ENCODE data around the gene GHRH. TPM values are rescaled to one million over a fixed set of nuclear protein-coding genes. Genes with fewer than 3 reads are reported as not detected.

Gene GHRH
- total RNA-seq, 4 donors from 2014 or later, result not detected

- H3K4me3 ChIP-seq (ENCODE audit: low read depth, poor library complexity, severe bottlenecking), result no peak overlapping the region
- TF ChIP-seq POLR2A (IDR thresholded peaks at IDR 0.05), result no peak
- TF ChIP-seq CTCF (IDR thresholded peaks at IDR 0.05), result no peak
- intact Hi-C loops (cut with DNase I; ENCODE audit: low total_unique reads), result no loop called here
- WGBS, 2 donors, result 91% methylated on average over 6 of the region's 6 CpGs
- no peak for DNase-seq (ENCODE audit: low spot score in 2 of 2)
These were observed 38.3 kb upstream of the GHRH start for GRCh38 chr20:37299718-37300528.

- 79 to 89% methylated on average over 6 of the region's 6 CpGs for WGBS, 2 donors
- TF ChIP-seq POLR2A (IDR thresholded peaks at IDR 0.05) (no peak), CTCF (IDR thresholded peaks at IDR 0.05) (no peak)
- intact Hi-C loops (cut with DNase I; ENCODE audit: low total_unique reads), result no loop called here
- DNase-seq (ENCODE audit: low spot score in 2 of 2), result no peak
- H3K4me3 ChIP-seq (ENCODE audit: low read depth, poor library complexity, severe bottlenecking), result no peak overlapping the region
These were observed 36.8 kb upstream of the GHRH start for GRCh38 chr20:37298190-37298939.

- 70 to 71% methylated on average over 13 of the region's 13 CpGs for WGBS, 2 donors
- DNase-seq (ENCODE audit: low spot score in 2 of 2), result no peak
- intact Hi-C loops (cut with DNase I; ENCODE audit: low total_unique reads), result no loop called here
- no peak overlapping the region for H3K4me3 ChIP-seq (ENCODE audit: low read depth, poor library complexity, severe bottlenecking)
- TF ChIP-seq CTCF (IDR thresholded peaks at IDR 0.05) (no peak), POLR2A (IDR thresholded peaks at IDR 0.05) (no peak)
These were observed 35.6 kb upstream of the GHRH start for GRCh38 chr20:37297066-37297736.

GRCh38 chr20:37296371-37296770 is 34.8 kb upstream of the GHRH start:
- intact Hi-C loops (cut with DNase I; ENCODE audit: low total_unique reads), result no loop called here
- no peak overlapping the region for H3K4me3 ChIP-seq (ENCODE audit: low read depth, poor library complexity, severe bottlenecking)
- WGBS, 2 donors, result 29 to 43% methylated on average over 2 of the region's 2 CpGs
- no peak for DNase-seq (ENCODE audit: low spot score in 2 of 2)
- TF ChIP-seq CTCF (IDR thresholded peaks at IDR 0.05), result no peak
- no peak for TF ChIP-seq POLR2A (IDR thresholded peaks at IDR 0.05)

- 49 to 60% methylated on average over 7 of the region's 7 CpGs for WGBS, 2 donors
- H3K4me3 ChIP-seq (ENCODE audit: low read depth, poor library complexity, severe bottlenecking), result no peak overlapping the region
- DNase-seq (ENCODE audit: low spot score in 2 of 2), result no peak
- intact Hi-C loops (cut with DNase I; ENCODE audit: low total_unique reads), result no loop called here
- TF ChIP-seq CTCF (IDR thresholded peaks at IDR 0.05), result no peak
- TF ChIP-seq POLR2A (IDR thresholded peaks at IDR 0.05), result no peak
These were observed 34.0 kb upstream of the GHRH start for GRCh38 chr20:37295595-37295994.
